GM12875 (cell line): Measurements from ENCODE around the gene SHB.

Experiments
- H3K4me3 ChIP-seq: one replicate; pipeline ENCODE4 v1.5.1; 2011; ENCODE audit warnings: low read depth, low read length, control low read depth
- CTCF ChIP-seq: IDR thresholded peaks from 2 replicates; pipeline ENCODE4 v1.5.1; 2011; ENCODE audit warnings: low read depth, mild to moderate bottlenecking, control low read depth, inconsistent platforms, low read length, moderate library complexity, borderline replicate concordance; ENCODE audit not compliant: insufficient read depth

The SHB gene

GRCh38 chr9:38071470-38072134, 2.6 kb upstream of the SHB start:
- TF ChIP-seq CTCF = no peak
- no peak overlapping the region for H3K4me3 ChIP-seq

GRCh38 chr9:38067859-38068681, 957 bp downstream of the SHB start:
- H3K4me3 ChIP-seq = peak overlapping the region; percentile 53
- TF ChIP-seq CTCF = no peak

GRCh38 chr9:38066914-38067858, 1.8 kb downstream of the SHB start:
- TF ChIP-seq CTCF = no peak
- H3K4me3 ChIP-seq = peak overlapping the region; percentile 17

GRCh38 chr9:38066197-38066913, 2.7 kb downstream of the SHB start:
- no peak for TF ChIP-seq CTCF
- no peak overlapping the region for H3K4me3 ChIP-seq

GRCh38 chr9:38065369-38066075, 3.5 kb downstream of the SHB start:
- no peak for TF ChIP-seq CTCF
- H3K4me3 ChIP-seq = no peak overlapping the region

GRCh38 chr9:38064842-38065368, 4.1 kb downstream of the SHB start:
- no peak overlapping the region for H3K4me3 ChIP-seq
- no peak for TF ChIP-seq CTCF
